IPS-18c (cell line): ENCODE results near the gene TMEM131L.

ENCODE experiments used
- H3K4me3 ChIP-seq: 2 replicates; pipeline ENCODE4 v1.7.0; 2013; ENCODE audit warnings: low read depth, mild to moderate bottlenecking, low read length, moderate library complexity; ENCODE audit not compliant: insufficient read depth
- H3K9me3 ChIP-seq: one replicate; pipeline ENCODE4 v1.6.1; 2013; ENCODE audit warnings: mild to moderate bottlenecking, low read length, moderate library complexity; ENCODE audit not compliant: control insufficient read depth, insufficient read depth

The TMEM131L gene

GRCh38 chr4:153524682-153525081 lies 58.5 kb downstream of the TMEM131L start:
- no peak overlapping the region for H3K4me3 ChIP-seq

GRCh38 chr4:153527690-153528089 lies 61.5 kb downstream of the TMEM131L start:
- no peak overlapping the region for H3K4me3 ChIP-seq
- no peaks in the 10 kb centered on the region for H3K9me3 ChIP-seq

More at GRCh38 chr4:153524682-153525081, 58.5 kb downstream of the TMEM131L start:
- H3K9me3 ChIP-seq: no peaks in the 10 kb centered on the region

GRCh38 chr4:153528705-153529485 lies 62.7 kb downstream of the TMEM131L start:
- Histone ChIP-seq H3K9me3 (no peaks in the 10 kb centered on the region), H3K4me3 (no peak overlapping the region)

- Histone ChIP-seq H3K9me3 (no peaks in the 10 kb centered on the region), H3K4me3 (no peak overlapping the region)
Measured at GRCh38 chr4:153529646-153530045, 63.5 kb downstream of the TMEM131L start.

GRCh38 chr4:153530284-153530999 lies 64.3 kb downstream of the TMEM131L start:
- Histone ChIP-seq H3K4me3 (no peak overlapping the region), H3K9me3 (no peaks in the 10 kb centered on the region)

GRCh38 chr4:153531000-153531358 lies 64.8 kb downstream of the TMEM131L start:
- Histone ChIP-seq H3K9me3 (no peaks in the 10 kb centered on the region), H3K4me3 (no peak overlapping the region)

GRCh38 chr4:153531976-153532626 lies 65.9 kb downstream of the TMEM131L start:
- no peak overlapping the region for H3K4me3 ChIP-seq
- no peaks in the 10 kb centered on the region for H3K9me3 ChIP-seq

GRCh38 chr4:153532636-153533035 lies 66.5 kb downstream of the TMEM131L start:
- Histone ChIP-seq H3K4me3 (no peak overlapping the region), H3K9me3 (no peaks in the 10 kb centered on the region)

- Histone ChIP-seq H3K9me3 (no peaks in the 10 kb centered on the region), H3K4me3 (no peak overlapping the region)
Measured at GRCh38 chr4:153533387-153533786, 67.2 kb downstream of the TMEM131L start.

GRCh38 chr4:153534792-153535629 lies 68.9 kb downstream of the TMEM131L start:
- H3K4me3 ChIP-seq: no peak overlapping the region
- H3K9me3 ChIP-seq: no peaks in the 10 kb centered on the region

GRCh38 chr4:153535772-153536513 lies 69.8 kb downstream of the TMEM131L start:
- no peaks in the 10 kb centered on the region for H3K9me3 ChIP-seq
- no peak overlapping the region for H3K4me3 ChIP-seq

GRCh38 chr4:153537493-153537960 lies 71.4 kb downstream of the TMEM131L start:
- Histone ChIP-seq H3K4me3 (no peak overlapping the region), H3K9me3 (no peaks in the 10 kb centered on the region)

- Histone ChIP-seq H3K9me3 (no peaks in the 10 kb centered on the region), H3K4me3 (no peak overlapping the region)
Measured at GRCh38 chr4:153538487-153539357, 72.6 kb downstream of the TMEM131L start.

GRCh38 chr4:153539422-153539821 lies 73.3 kb downstream of the TMEM131L start:
- H3K9me3 ChIP-seq: no peaks in the 10 kb centered on the region
- H3K4me3 ChIP-seq: no peak overlapping the region

- no peak overlapping the region for H3K4me3 ChIP-seq
- no peaks in the 10 kb centered on the region for H3K9me3 ChIP-seq
Measured at GRCh38 chr4:153541456-153542096, 75.4 kb downstream of the TMEM131L start.
